GM23338 (cell line): ENCODE measurements around the gene KRTCAP2. TPM values are rescaled to one million over a fixed set of nuclear protein-coding genes. Genes with fewer than 3 reads are reported as not detected.

ENCODE experiments used
- CREB1 ChIP-seq: fragments of 250-450 bp; sonication (Bioruptor Pico); IDR thresholded peaks from 2 replicates; pipeline ENCODE4 v1.5.0; 2020; ENCODE audit warnings: low read depth, mild to moderate bottlenecking, moderate library complexity
- EZH2phosphoT487 ChIP-seq: fragments of 200-600 bp; sonication (generic); IDR thresholded peaks from one replicate; pipeline ENCODE4 v1.8.1; 2018; ENCODE audit warnings: antibody characterized with exemption; ENCODE audit not compliant: unreplicated experiment
- JUNB ChIP-seq: IDR thresholded peaks from one replicate; pipeline ENCODE4 v1.6.1; 2016; ENCODE audit warnings: antibody characterized with exemption; ENCODE audit not compliant: unreplicated experiment
- NANOG ChIP-seq: IDR thresholded peaks from 2 replicates; pipeline ENCODE4 v1.6.1; 2016; ENCODE audit warnings: antibody characterized with exemption, borderline replicate concordance
- POLR2AphosphoS5 ChIP-seq: IDR thresholded peaks from 2 replicates; pipeline ENCODE4 v1.6.1; 2016; ENCODE audit warnings: antibody characterized with exemption, low read depth
- STAT1 ChIP-seq: IDR thresholded peaks from one replicate; pipeline ENCODE4 v1.6.1; 2016; ENCODE audit warnings: antibody characterized with exemption; ENCODE audit not compliant: unreplicated experiment
- ZNF331 ChIP-seq: fragments of 250-450 bp; sonication (Bioruptor Pico); IDR thresholded peaks from 2 replicates; pipeline ENCODE4 v1.5.0; 2020; ENCODE audit warnings: low read depth, mild to moderate bottlenecking, moderate library complexity
- polyA plus RNA-seq: library from polyadenylated mRNA; unstranded; fragments of >200 nt; fragmentation: Nextera tagmentation; extraction: Ambion mirVana; gene quantifications from 2 replicates; pipeline ENCODE4 v1.2.1, GENCODE V29; 2016
- total RNA-seq: library from RNA; depleted of rRNA; stranded (reverse); fragments of >200 nt; shearing (Covaris generic); gene quantifications from 2 replicates; pipeline ENCODE4 v1.2.3, GENCODE V29; 2014
- TF ChIP-seq, protein P1 (sequence below): fragments of 250-450 bp; sonication (Bioruptor Pico); IDR thresholded peaks from 2 replicates; pipeline ENCODE4 v1.5.0; 2020; ENCODE audit warnings: mild to moderate bottlenecking, moderate library complexity
- TF ChIP-seq, protein P2 (sequence below), 2 experiments: fragments of 200-600 bp in 1 of 2; sonication (generic) in 1 of 2; conservative IDR thresholded peaks; 2 replicates each; pipeline versions ENCODE4 v1.5.1 to v1.6.1; 2016 to 2017; ENCODE audit warnings: antibody characterized with exemption in 2 of 2, low read depth in 2 of 2, mild to moderate bottlenecking in 2 of 2, moderate library complexity in 1 of 2
- TF ChIP-seq, protein P3 (sequence below): IDR thresholded peaks from 2 replicates; pipeline ENCODE4 v1.6.1; 2016; ENCODE audit warnings: antibody characterized with exemption

KRTCAP2 gene
- total and polyA plus RNA-seq, 2 experiments from 2014 or later: 106 to 579 TPM

DNA sequence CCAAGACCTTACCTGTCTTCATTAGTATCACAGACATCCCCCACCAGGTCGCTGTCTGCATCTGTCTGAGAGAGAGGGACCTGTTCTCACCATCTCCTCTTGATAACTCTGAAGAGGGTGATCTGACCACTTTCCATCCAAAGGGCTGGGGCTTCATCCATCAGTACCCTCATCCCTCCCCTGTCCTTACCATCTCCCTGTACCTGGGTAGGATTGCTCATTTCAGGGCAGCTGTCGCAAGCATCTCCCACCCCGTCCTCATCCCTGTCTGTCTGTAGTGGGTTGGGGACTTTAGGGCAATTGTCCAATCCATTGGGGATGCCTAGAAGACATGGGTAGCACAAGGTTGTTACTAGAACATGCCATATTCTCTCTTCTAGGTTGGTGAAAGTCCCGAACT lies 26.7 kb upstream of the KRTCAP2 start (continued):
- TF ChIP-seq, protein P1, sequence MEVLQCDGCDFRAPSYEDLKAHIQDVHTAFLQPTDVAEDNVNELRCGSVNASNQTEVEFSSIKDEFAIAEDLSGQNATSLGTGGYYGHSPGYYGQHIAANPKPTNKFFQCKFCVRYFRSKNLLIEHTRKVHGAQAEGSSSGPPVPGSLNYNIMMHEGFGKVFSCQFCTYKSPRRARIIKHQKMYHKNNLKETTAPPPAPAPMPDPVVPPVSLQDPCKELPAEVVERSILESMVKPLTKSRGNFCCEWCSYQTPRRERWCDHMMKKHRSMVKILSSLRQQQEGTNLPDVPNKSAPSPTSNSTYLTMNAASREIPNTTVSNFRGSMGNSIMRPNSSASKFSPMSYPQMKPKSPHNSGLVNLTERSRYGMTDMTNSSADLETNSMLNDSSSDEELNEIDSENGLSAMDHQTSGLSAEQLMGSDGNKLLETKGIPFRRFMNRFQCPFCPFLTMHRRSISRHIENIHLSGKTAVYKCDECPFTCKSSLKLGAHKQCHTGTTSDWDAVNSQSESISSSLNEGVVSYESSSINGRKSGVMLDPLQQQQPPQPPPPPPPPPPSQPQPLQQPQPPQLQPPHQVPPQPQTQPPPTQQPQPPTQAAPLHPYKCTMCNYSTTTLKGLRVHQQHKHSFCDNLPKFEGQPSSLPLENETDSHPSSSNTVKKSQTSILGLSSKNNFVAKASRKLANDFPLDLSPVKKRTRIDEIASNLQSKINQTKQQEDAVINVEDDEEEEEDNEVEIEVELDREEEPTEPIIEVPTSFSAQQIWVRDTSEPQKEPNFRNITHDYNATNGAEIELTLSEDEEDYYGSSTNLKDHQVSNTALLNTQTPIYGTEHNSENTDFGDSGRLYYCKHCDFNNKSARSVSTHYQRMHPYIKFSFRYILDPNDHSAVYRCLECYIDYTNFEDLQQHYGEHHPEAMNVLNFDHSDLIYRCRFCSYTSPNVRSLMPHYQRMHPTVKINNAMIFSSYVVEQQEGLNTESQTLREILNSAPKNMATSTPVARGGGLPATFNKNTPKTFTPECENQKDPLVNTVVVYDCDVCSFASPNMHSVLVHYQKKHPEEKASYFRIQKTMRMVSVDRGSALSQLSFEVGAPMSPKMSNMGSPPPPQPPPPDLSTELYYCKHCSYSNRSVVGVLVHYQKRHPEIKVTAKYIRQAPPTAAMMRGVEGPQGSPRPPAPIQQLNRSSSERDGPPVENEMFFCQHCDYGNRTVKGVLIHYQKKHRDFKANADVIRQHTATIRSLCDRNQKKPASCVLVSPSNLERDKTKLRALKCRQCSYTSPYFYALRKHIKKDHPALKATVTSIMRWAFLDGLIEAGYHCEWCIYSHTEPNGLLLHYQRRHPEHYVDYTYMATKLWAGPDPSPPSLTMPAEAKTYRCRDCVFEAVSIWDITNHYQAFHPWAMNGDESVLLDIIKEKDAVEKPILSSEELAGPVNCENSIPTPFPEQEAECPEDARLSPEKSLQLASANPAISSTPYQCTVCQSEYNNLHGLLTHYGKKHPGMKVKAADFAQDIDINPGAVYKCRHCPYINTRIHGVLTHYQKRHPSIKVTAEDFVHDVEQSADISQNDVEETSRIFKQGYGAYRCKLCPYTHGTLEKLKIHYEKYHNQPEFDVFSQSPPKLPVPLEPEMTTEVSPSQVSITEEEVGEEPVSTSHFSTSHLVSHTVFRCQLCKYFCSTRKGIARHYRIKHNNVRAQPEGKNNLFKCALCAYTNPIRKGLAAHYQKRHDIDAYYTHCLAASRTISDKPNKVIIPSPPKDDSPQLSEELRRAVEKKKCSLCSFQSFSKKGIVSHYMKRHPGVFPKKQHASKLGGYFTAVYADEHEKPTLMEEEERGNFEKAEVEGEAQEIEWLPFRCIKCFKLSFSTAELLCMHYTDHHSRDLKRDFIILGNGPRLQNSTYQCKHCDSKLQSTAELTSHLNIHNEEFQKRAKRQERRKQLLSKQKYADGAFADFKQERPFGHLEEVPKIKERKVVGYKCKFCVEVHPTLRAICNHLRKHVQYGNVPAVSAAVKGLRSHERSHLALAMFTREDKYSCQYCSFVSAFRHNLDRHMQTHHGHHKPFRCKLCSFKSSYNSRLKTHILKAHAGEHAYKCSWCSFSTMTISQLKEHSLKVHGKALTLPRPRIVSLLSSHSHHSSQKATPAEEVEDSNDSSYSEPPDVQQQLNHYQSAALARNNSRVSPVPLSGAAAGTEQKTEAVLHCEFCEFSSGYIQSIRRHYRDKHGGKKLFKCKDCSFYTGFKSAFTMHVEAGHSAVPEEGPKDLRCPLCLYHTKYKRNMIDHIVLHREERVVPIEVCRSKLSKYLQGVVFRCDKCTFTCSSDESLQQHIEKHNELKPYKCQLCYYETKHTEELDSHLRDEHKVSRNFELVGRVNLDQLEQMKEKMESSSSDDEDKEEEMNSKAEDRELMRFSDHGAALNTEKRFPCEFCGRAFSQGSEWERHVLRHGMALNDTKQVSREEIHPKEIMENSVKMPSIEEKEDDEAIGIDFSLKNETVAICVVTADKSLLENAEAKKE (CRISPR knock-in tag): no peak
- TF ChIP-seq POLR2AphosphoS5 (no peak; the same call in 1 of the 2 replicates), ZNF331 (no peak), JUNB (no peak), NANOG (no peak), CREB1 (no peak), STAT1 (no peak), EZH2phosphoT487 (no peak)
- TF ChIP-seq, protein P2, sequence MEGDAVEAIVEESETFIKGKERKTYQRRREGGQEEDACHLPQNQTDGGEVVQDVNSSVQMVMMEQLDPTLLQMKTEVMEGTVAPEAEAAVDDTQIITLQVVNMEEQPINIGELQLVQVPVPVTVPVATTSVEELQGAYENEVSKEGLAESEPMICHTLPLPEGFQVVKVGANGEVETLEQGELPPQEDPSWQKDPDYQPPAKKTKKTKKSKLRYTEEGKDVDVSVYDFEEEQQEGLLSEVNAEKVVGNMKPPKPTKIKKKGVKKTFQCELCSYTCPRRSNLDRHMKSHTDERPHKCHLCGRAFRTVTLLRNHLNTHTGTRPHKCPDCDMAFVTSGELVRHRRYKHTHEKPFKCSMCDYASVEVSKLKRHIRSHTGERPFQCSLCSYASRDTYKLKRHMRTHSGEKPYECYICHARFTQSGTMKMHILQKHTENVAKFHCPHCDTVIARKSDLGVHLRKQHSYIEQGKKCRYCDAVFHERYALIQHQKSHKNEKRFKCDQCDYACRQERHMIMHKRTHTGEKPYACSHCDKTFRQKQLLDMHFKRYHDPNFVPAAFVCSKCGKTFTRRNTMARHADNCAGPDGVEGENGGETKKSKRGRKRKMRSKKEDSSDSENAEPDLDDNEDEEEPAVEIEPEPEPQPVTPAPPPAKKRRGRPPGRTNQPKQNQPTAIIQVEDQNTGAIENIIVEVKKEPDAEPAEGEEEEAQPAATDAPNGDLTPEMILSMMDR (conservative IDR thresholded peaks at IDR 0.05; ENCODE audit: low read depth in 2 of 2): no peak
- TF ChIP-seq, protein P3, sequence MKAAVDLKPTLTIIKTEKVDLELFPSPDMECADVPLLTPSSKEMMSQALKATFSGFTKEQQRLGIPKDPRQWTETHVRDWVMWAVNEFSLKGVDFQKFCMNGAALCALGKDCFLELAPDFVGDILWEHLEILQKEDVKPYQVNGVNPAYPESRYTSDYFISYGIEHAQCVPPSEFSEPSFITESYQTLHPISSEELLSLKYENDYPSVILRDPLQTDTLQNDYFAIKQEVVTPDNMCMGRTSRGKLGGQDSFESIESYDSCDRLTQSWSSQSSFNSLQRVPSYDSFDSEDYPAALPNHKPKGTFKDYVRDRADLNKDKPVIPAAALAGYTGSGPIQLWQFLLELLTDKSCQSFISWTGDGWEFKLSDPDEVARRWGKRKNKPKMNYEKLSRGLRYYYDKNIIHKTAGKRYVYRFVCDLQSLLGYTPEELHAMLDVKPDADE: no peak
